ENCODE results near the gene ZMYND8.

DNA sequence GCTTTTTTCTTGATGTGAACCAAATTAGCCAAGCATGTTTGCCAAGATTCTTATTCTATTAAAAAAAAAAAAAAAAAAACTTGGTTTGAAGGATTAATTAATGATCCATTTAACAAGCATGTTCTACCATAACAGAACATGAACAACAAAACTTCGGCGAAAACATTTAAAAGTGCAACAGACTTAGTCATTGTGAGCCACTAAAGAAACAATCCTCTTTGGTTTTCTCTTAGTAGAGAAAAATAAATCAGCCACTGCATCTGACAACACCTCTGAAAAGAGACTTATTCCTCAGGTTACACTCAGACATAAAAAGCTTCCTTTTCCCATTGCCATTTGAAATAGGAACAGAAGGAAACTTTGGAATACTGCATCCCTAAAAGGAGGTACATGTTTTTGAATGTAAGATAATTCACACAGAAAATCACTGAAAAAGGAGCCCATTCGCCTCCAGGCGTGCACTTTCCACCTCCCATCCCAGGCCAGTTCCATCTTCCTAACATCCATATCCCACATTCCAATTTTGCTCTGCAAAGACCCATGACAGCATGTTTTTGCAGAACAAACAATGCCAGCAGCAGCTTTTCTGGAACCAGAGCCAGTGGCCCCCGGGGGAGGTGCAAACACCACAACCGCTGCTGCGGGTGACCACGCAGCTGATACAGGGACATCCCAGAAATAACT, 79.5 kb downstream of the ZMYND8 start:
- TF ChIP-seq, protein P1, sequence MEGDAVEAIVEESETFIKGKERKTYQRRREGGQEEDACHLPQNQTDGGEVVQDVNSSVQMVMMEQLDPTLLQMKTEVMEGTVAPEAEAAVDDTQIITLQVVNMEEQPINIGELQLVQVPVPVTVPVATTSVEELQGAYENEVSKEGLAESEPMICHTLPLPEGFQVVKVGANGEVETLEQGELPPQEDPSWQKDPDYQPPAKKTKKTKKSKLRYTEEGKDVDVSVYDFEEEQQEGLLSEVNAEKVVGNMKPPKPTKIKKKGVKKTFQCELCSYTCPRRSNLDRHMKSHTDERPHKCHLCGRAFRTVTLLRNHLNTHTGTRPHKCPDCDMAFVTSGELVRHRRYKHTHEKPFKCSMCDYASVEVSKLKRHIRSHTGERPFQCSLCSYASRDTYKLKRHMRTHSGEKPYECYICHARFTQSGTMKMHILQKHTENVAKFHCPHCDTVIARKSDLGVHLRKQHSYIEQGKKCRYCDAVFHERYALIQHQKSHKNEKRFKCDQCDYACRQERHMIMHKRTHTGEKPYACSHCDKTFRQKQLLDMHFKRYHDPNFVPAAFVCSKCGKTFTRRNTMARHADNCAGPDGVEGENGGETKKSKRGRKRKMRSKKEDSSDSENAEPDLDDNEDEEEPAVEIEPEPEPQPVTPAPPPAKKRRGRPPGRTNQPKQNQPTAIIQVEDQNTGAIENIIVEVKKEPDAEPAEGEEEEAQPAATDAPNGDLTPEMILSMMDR (IDR thresholded peaks at IDR 0.05) = no peak
- TF ChIP-seq TCF7L2 (IDR thresholded peaks at IDR 0.05; ENCODE audit: low read depth, low read length) (no peak), POLR2AphosphoS5 (IDR thresholded peaks at IDR 0.05; ENCODE audit: low read depth, low read length) (no peak; the same call in 1 of the 2 replicates)

All from Panc1 (cell line).